ENCODE data around the gene RXRB. TPM values are rescaled to one million over a fixed set of nuclear protein-coding genes. Genes with fewer than 3 reads are reported as not detected.
A peak's percentile ranks its signal among the peaks of the same experiment; 100 is the strongest.

RXRB gene
- total and polyA plus RNA-seq, 2 of the 13 experiments (the other 11 are each of a cell fraction or from before 2014, with no cell fraction given) = 26.7 to 55.7 TPM

DNA sequence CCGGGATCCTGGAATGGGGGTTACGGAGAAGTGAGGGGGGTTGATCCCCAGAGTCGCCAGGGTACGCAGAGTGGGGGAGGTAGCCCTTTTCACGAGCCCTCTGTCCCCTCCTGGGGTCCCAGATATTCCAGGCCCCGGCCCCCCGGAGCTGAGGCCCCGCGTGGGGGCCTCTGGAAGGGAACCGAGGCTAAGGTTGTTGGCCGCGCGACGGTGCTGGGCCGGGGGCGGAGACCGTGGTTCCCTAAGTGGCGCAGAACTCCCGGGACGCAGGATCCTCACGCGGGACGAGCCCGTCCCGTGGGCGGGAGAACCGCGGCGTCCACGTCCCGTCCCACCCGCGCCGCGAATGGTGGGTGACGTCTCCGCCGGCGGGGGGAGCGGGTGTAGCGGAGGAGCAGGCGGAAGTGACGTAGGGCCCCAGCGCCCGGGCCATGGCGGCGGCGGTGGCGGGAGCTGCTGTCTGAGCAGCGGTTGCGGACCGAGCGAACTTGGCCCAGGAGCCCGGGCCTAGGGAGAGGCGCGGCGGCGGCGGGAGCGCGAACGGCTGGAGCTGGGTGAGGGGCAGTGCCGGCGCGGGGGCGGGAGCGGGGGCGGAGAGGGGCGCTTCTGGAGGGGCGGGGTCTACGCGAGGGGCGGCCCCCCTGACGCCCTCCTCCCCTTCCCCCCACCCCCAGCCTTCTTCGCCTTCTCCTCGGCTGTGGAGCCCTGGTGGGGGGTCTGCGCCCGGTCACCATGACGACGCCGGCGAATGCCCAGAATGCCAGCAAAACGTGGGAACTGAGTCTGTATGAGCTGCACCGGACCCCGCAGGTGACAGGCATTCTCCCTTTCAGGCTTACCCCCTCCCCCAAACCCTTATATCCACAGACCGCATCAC lies 7.9 kb upstream of the RXRB start, which contains the start of gene RING1 (continued):
- TF ChIP-seq, protein P1, sequence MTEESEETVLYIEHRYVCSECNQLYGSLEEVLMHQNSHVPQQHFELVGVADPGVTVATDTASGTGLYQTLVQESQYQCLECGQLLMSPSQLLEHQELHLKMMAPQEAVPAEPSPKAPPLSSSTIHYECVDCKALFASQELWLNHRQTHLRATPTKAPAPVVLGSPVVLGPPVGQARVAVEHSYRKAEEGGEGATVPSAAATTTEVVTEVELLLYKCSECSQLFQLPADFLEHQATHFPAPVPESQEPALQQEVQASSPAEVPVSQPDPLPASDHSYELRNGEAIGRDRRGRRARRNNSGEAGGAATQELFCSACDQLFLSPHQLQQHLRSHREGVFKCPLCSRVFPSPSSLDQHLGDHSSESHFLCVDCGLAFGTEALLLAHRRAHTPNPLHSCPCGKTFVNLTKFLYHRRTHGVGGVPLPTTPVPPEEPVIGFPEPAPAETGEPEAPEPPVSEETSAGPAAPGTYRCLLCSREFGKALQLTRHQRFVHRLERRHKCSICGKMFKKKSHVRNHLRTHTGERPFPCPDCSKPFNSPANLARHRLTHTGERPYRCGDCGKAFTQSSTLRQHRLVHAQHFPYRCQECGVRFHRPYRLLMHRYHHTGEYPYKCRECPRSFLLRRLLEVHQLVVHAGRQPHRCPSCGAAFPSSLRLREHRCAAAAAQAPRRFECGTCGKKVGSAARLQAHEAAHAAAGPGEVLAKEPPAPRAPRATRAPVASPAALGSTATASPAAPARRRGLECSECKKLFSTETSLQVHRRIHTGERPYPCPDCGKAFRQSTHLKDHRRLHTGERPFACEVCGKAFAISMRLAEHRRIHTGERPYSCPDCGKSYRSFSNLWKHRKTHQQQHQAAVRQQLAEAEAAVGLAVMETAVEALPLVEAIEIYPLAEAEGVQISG (CRISPR knock-in tag; IDR thresholded peaks at IDR 0.05) = peak; percentile 89
- TF ChIP-seq FOSL2 (CRISPR knock-in tag; IDR thresholded peaks at IDR 0.05) = peak; percentile 64; the same call in 1 of the 2 replicates
- no peak for TF ChIP-seq TBL1XR1 (IDR thresholded peaks at IDR 0.05; ENCODE audit: borderline replicate concordance, low read length, partially characterized antibody)
- TF ChIP-seq ZNF354B (CRISPR knock-in tag; IDR thresholded peaks at IDR 0.05) = no peak
- 0 out of 2 replicates have a peak, but pooled peaks have one; percentile 29 for TF ChIP-seq ZSCAN12 (CRISPR knock-in tag; IDR thresholded peaks at IDR 0.05)
- TF ChIP-seq, protein P2, sequence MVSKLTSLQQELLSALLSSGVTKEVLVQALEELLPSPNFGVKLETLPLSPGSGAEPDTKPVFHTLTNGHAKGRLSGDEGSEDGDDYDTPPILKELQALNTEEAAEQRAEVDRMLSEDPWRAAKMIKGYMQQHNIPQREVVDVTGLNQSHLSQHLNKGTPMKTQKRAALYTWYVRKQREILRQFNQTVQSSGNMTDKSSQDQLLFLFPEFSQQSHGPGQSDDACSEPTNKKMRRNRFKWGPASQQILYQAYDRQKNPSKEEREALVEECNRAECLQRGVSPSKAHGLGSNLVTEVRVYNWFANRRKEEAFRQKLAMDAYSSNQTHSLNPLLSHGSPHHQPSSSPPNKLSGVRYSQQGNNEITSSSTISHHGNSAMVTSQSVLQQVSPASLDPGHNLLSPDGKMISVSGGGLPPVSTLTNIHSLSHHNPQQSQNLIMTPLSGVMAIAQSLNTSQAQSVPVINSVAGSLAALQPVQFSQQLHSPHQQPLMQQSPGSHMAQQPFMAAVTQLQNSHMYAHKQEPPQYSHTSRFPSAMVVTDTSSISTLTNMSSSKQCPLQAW (CRISPR knock-in tag; IDR thresholded peaks at IDR 0.05) = 0 out of 2 replicates have a peak, but pooled peaks have one; percentile 38
- TF ChIP-seq MAF1 (CRISPR knock-in tag; IDR thresholded peaks at IDR 0.05; ENCODE audit: borderline replicate concordance) = no peak; the same call in 1 of the 2 replicates
- no peak for TF ChIP-seq TSC22D2 (CRISPR knock-in tag; IDR thresholded peaks at IDR 0.05; ENCODE audit: borderline replicate concordance)
- TF ChIP-seq TMF1 (CRISPR knock-in tag; IDR thresholded peaks at IDR 0.05; ENCODE audit: low read depth) = peak; percentile 79; the same call in 1 of the 2 replicates
- TF ChIP-seq SYNCRIP (IDR thresholded peaks at IDR 0.05; ENCODE audit: insufficient read depth, low read depth, low read length) = no peak
- TF ChIP-seq, protein P3, sequence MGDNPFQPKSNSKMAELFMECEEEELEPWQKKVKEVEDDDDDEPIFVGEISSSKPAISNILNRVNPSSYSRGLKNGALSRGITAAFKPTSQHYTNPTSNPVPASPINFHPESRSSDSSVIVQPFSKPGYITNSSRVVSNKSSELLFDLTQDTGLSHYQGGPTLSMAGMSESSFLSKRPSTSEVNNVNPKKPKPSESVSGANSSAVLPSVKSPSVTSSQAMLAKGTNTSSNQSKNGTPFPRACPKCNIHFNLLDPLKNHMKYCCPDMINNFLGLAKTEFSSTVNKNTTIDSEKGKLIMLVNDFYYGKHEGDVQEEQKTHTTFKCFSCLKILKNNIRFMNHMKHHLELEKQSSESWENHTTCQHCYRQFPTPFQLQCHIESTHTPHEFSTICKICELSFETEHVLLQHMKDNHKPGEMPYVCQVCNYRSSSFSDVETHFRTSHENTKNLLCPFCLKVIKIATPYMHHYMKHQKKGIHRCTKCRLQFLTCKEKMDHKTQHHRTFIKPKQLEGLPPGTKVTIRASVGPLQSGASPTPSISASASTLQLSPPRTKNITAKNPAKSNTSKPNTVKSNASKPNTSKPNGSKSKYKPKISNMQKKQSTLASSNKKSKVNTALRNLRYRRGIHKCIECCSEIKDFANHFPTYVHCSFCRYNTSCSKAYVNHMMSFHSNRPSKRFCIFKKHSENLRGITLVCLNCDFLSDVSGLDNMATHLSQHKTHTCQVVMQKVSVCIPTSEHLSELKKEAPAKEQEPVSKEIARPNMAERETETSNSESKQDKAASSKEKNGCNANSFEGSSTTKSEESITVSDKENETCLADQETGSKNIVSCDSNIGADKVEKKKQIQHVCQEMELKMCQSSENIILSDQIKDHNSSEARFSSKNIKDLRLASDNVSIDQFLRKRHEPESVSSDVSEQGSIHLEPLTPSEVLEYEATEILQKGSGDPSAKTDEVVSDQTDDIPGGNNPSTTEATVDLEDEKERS (CRISPR knock-in tag; IDR thresholded peaks at IDR 0.05) = peak; percentile 89
- TF ChIP-seq, protein P4, sequence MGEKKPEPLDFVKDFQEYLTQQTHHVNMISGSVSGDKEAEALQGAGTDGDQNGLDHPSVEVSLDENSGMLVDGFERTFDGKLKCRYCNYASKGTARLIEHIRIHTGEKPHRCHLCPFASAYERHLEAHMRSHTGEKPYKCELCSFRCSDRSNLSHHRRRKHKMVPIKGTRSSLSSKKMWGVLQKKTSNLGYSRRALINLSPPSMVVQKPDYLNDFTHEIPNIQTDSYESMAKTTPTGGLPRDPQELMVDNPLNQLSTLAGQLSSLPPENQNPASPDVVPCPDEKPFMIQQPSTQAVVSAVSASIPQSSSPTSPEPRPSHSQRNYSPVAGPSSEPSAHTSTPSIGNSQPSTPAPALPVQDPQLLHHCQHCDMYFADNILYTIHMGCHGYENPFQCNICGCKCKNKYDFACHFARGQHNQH (CRISPR knock-in tag; IDR thresholded peaks at IDR 0.05) = peak; percentile 79; the same call in 1 of the 2 replicates
- peak; percentile 91; the same call in 1 of the 2 replicates for TF ChIP-seq ZNF333 (CRISPR knock-in tag; IDR thresholded peaks at IDR 0.05; ENCODE audit: borderline replicate concordance)
- peak; percentile 91 for TF ChIP-seq DMAP1 (CRISPR knock-in tag; IDR thresholded peaks at IDR 0.05)
